Cerebellar nuclear complex (tissue), 1 donor: ENCODE measurements around the gene SLC30A10.
"Not testable (repeated sequence)": the region's sequence is repeated elsewhere in the genome, so short reads cannot be mapped to it uniquely, and the experiment has no call there.

Experiments
- DNase-seq, 2 experiments: peaks; one replicate each; lab custom pipeline; 2025; lab: John Stamatoyannopoulos, UW

The SLC30A10 gene

DNA sequence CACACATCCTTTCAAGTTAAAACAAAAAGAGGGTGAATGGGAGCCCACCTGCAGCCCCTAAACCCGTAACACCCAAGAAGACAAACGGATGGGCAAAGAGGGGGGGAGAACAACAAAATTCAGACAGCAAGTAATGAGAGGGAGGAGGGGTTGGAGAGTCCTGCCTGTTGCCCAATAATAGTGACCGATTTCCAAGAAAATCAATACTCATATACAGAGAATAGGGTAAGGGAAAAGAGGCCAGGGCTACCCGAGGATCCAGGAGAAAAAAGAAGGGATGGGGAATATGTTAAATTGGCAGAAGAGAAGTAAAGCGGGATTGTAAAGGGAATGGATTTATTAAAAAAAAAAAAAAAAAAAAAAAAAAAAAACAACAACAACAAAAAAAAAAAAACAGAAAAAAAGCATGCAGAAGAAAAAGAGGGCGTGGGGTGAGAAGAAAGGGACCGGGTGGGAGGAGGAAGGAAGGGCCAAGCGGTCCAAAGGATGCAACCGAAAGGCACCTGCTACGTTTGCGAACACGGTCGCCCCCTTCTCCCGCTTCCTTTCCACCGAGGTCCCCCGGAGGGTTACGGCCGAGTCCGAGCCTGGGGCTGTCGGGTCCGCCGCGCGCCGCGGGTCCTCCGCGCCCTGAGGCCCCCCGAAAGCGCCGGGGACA, 930 bp downstream of the SLC30A10 start:
- no peak for DNase-seq

DNA sequence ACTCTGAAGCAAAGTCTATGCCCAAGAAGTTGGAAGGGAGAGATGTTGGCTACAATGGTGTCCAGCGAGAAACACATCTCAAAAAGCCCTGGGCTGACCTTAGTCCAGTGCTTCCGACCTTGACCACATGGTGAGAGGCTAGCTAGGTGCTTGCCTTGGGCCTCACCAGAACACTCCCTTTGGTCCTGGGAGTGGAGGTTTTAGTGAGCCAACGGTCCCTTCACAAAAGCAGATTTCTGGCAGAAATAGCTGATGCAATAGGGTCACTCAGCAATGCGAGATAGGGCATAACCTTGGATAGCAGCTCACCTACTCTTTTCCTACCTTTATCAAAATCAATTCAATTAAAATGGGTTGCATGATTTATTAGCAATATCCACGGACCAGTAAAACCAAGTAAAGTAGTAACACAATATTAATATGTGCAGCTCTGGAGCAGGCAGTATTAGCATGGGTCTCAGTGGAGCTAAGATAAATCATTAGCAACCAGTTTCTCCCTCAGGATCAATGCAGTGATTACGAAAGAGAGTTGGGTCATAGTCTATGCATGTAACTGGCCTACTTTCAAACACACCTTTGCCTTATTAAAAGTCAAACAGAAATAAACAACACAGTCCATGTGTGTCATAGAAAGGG, 1.9 kb downstream of the SLC30A10 start:
- DNase-seq: no peak

DNA sequence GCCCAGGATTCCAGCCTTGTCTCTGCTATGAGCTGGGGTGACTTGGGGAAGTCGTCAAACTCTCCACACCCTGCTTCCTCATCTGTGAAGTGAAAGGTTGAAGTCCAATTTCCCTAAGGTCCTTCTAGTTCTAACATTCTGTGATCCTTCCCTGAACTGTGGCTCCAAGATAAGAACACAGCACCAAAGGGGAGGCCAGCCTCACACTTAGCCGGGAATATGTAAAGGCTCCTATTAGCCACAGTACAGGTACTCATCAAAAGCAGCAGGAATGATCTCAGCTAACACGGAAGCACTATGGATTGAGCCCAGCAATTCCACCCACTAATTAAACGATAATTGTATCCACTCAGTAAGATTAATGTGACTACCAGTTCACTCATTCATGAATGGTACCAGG, 4.0 kb downstream of the SLC30A10 start:
- no peak for DNase-seq

DNA sequence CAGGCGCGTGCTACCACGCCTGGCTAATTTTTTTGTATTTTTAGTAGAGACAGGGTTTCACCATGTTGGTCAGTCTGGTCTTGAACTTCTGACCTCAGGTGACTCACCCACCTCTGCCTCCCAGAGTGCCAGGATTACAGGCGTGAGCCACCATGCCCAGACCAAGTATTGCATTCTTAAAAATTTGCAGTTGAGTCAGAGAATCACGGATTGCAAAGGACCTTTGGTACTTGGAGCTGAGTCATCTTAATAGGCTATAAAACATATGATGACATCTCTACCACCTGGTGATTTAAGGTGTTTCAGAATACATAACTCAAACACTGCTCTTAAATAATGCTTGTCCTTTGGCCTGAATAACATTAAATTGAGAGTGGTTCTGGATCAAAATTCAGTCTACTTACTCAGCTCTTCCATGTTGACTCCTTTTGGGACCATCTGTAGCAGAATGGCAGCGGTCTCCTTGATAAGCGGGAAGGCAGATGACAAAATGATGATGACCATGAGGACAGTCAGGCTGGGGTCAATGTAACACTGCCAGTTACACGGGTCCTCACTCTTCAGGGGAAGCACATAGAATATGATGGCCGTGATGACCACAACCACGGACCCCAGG, 10.4 kb downstream of the SLC30A10 start:
- no peak for DNase-seq

DNA sequence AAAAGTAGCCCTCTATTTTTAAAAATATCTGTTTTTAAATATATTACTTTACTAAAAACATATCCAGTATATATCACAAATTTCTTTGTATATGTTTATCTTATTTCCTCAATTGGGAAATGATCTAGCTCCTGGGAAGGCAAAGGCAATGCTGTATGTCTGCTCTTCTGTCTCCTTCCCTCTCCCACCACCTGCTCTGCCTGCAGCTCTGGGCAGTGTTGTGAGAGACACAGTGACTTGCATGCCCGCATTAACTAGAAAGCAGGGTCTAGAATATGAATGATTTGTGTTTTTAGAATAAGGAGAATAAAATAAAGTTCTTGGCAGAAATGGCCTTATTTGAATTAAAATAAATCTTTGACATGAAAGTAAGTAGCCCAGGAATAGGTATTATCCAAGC, 11.1 kb downstream of the SLC30A10 start:
- no peak for DNase-seq

DNA sequence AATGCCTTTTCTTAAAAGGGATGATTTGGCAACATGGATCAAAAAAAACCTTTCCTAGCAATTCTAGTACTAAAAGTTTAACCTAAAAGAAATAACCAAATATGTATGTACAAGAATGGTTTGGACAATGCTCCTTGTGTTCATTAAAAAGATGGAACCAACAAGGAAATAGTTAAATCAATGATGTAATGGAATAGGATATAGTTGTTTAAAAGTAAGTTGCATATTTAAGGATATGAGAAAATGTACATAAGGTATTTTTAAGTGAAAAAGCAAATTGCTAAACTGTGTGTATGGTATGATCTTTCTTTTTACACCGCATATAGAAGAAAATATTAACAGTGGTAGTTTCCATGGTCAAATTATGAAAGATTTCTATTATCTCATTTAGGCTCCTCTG, 12.1 kb downstream of the SLC30A10 start:
- DNase-seq: no peak

DNA sequence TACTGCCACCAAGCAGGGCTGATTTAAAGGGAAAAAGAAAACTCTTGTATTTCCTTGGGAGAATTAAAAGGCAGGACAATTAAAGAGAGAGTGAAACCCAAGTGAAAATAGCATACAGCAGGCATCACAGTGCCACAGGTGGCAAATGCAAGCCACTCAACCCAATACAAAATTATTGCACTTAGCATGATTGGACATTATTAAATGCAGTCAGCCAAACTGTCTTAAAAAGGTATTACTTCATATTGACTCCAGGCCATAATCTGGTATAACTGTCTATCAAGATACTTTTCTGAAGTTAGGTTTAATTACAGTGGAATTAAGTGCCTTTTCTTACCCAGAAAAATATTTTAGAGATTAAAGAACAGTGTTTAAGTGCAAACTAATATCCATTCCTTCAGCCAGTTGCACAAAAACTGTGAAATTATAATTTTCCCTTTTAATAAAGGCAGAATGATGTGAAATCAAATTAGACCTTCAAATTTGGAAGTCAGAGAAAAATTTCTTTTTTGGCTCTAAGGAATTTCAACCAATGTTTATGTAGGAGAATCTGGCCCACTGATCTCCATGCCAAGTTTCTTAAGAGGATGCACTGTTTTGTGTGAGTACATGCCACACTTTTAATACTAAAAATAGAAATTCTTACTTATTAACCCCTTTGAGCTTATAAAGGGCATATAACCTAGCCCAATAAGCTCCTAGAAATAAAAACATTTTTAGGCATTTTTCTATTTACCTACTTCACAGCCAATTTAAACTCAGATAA, 15.2 kb downstream of the SLC30A10 start:
- no peak for DNase-seq

DNA sequence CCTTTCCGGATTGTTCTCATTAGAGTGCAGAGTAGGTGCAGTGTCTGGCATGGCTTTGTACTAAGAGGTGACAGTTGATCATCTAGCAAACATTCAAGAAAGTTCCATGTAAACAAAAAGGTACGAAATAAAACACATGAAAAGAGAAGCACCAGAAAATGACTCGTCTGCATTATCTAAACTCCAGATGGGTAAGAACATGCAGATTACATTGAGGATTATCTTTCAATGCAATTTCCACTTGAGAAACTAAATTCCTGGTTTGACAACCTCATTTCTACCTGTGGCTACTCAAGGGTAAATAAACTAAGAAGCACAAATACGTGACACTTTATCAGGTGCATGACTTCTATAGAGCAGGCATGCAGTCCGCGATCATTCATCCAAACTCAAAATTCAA, 17.6 kb downstream of the SLC30A10 start:
- no peak for DNase-seq

DNA sequence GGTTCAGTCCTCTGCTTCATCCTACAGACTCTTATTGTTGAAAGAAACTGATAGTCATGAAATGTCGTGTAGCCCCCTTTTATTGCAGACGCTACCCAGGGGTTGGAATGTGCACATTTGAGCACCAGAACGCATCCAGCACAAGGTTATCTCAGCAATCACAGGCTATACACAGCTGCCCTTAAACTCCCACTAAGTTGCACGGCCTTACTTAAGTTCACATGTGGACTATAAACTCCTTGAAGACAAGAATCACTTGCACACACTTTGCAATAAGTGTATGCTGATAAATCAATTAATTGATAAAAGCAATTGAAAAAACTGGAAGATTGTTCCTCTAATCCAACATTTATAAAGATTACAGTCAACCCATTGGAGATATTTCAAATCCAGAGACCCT, 18.9 kb downstream of the SLC30A10 start:
- DNase-seq: no peak

DNA sequence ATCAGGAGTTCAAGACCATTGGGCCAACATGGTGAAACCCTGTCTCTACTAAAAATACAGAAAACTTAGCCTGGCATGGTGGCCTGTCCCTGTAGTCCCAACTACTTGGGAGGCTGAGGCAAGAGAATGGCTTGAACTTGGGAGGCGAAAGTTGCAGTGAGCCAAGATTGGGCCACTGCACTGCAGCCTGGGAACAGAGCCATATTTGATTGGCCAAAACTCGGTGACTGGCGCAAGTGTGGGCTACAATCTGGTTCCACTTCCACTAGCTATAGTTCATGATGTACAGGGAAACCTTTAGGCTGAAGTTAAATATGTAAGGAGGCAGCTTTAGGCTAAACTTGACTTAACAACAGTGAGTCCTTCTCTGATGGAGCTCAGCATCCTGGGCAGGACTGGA, 20.2 kb downstream of the SLC30A10 start:
- no peak for DNase-seq

DNA sequence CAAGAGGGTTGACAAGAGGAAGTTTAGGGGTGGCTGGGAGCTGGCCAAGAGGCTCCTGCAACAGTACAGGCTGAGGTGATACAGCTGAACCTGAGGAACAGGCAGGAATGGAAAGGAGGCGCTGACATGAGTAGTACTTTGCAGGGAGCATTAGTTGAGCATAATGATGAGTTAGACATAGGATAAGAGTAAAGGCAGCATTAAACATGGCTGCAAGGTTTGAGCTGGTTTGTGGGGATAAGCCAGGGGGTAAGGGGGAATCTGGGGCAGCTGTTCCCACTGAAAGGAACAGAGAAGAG, 20.6 kb downstream of the SLC30A10 start:
- DNase-seq: no peak

DNA sequence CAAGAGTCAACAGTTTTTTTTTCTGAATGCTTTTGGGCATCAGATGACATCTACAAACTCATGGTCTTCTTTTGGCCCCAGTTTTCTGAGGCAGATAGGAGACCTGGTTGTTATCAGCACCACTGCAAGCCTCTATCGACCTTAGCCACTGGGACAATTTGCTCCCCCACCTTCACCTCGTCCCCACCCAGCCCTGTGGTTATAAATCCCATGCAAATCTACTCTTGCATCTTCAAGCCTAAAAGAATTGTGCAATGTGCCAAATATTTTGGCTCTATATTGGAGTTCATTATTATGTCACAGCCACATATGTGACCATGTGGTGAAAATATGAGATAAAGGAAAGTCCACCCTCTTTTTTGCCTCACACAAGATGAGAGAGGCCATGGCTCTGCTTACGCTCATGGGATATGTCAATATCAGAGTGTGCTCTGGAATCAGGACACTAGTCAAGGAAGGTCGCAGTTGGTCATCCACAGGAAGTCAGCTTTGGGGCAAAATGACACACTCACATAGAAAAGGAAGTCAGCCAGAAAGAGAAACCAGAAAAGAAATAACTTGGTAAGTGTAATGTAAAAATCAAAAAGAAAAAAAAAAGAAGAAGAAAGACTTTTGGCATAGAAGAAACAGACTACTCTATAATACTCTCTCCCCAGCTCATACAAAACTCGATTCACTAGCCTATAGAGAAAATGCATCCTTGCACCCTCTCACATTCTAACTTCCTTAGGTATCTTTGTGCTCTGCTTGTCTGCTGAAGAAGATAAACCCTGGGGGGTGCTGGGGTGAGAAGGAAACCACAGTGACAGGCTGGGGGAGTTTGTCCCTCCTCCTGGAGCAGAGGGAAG, 21.2 kb downstream of the SLC30A10 start:
- DNase-seq: no peak

DNA sequence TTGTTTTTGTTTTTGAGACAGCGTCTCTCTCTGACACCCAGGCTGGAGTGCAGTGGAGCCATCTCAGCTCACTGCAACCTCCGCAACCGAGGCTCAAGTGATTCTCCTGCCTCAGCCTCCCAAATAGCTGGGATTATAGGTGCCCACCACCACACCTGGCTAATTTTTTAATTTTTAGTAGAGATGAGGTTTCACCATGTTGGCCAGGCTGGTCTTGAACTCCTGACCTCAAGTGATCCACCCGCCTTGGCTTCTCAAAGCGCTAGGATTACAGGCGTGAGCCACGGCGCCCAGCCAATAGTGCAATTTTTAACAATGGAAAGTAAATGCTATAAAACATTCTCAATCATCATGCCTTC, 21.8 kb downstream of the SLC30A10 start:
- DNase-seq: not testable (repeated sequence)

DNA sequence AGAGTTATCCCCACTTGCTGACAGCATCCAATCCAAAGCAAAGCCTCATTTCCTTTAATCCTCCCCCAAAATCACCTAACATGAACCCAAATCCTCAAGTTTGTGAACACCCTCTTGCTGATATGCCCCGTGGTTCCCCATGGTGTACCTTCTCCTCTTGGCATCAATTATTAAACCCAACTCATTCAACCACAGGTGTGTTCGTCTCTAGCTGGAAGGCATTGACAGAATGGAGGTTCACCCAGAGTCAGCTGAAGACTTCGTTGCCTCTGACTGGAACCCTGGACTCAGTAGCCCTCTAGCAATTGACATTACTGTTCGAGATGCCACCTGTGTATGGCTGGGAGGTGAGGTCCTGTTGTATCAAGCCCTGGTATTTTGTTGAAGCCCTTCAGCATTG, 22.8 kb downstream of the SLC30A10 start:
- no peak for DNase-seq

DNA sequence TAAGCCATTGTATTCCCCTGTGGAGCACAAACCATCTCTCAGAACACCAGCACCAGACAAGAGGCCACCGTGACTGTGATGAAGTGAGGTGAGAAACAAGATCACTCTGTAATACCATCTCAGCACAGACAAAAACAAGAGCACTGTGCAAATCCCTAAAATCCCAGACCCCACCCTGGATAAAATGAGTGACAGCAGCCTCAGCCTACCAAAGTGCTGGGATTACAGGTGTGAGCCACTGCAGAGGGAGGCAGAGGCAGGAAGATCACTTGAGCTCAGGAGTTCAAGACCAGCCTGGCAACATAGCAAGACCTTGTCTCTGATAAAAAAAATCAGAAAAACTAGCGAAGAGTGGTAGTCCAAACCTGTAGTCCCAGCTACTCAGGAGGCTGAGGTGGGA, 23.4 kb downstream of the SLC30A10 start:
- no peak for DNase-seq

DNA sequence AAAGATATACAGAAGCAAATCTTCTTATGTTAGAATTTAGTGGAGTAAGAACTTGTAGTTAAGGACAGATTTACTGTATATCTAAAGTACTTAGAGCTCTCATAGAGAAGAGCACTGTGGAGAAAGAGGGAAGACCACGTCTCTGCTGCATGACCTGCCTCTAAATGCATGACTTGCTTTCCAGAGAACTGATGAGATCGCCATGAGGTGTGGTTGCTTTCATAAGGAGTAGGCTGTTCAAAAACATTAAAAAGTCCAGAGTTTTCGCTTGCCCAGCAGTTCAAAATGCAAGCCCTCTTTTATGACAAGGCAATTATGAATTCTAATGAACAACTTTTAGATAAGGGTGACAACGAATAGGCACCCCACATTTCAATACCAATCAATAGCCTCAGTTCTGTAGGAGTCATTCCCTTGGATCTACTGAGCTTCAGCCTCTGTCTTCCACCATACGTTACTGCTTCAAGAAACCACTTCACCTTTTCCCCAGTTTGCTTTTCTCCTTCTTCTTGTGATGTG, 24.9 kb downstream of the SLC30A10 start:
- DNase-seq: no peak

DNA sequence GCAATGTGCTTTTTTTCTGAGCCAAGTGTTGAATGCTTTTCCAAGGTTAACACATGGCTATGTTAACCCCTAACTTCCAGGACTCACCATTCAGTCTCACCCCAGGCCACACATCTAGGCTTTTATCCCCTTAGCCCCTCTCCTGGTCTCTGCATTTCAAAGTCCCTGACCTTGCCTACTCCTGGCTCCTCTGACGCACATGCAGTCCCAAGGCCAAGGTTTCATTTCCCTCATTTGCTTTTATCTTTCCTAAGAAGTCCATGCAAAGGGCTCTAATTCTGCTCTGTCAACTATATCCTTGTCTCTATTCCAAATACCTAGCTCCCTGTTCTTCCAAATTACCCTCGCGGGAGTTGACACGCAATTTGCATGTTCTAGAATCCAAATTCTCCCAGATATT, 25.4 kb downstream of the SLC30A10 start:
- no peak for DNase-seq

DNA sequence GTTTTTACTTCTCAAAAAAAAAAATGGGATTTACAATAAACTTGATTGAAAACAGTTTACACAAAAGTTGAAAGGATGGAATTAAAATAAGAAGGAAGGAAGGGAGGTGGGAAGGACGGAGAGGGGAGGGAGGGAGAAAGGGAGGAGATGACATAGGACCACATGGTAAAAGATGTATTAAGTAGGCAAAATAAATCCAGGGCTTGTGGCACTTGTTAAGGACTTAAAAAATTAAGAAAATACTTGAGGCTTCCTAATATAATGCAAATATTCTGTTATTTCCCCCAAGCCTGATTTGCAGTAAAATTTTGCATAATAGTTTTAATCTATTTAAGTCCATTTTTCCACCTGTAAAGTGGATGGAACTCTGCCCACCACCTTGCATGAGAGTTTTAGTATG, 27.5 kb downstream of the SLC30A10 start:
- DNase-seq: no peak

DNA sequence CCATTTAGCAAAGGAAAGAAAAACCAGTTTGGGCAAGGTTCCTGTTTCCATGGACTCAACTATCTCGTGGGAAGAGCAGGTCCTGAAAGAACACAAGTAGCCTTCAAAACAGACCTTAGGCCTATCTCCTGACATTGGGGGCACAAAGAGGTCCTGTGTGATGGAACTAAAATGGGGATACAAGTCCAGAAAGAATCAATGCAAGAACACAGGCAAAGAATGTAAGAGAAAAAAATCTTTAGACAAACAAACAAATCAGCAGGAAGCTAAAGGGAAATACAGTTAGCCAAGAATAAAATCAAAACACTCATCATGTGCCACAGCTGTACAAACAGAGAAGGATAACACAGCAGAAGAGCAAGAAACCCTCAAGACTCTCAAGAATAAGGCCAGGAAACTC, 28.2 kb downstream of the SLC30A10 start:
- no peak for DNase-seq

DNA sequence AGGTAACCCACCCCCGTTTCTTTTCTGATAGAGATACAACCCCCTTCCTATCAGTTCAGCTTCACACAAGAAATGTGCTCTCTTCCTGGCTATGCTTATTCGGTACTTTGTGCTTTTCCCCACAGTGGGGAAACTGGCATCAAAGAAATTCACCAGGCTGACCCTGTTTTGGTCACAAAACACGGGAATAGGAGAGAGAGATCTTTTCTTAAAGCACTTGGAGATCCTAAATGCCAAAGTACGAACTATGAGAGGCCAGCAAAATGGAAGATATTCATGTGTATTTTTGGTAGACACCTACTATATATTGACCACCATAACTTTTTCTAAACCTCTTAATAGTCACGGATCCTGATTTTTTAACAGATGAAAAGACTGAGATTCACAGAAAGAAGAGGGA, 30.0 kb downstream of the SLC30A10 start:
- DNase-seq: no peak

DNA sequence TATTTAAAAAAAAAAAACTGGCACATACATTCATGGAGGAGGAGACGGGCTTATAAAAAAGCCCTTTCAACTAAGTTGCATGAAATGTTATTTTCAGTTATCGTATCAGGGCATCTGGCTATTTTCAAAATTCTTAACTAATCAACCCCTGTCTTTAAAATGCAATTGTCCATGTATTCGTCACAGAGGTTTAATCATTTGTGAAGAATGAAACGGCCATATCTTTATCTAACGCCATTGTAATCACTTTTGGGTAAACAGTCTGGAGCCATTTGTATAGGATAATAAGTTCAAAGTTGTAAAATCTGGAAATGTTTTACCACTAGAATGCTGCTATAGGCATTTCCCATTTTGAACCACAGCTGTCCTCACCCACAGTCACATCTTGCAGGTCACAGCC, 30.4 kb downstream of the SLC30A10 start:
- no peak for DNase-seq

DNA sequence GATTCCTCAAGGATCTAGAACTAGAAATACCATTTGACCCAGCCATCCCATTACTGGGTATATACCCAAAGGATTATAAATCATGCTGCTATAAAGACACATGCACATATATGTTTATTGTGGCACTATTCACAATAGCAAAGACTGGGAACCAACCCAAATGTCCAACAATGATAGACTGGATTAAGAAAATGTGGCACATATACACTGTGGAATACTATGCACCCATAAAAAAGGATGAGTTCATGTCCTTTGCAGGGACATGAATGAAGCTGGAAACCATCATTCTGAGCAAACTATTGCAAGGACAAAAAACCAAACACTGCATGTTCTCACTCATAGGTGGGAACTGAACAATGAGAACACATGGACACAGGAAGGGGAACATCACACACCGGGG, 36.1 kb downstream of the SLC30A10 start:
- DNase-seq: not testable (repeated sequence)
